A549 treated with GW870086 at 1 μM for 4 hours (cell line): ENCODE results near the gene TSC22D3. TPM values are rescaled to one million over a fixed set of nuclear protein-coding genes. Genes with fewer than 3 reads are reported as not detected.

ENCODE experiments used
- total RNA-seq: library from RNA; stranded (reverse); fragments of 200-300 nt; extraction: Qiagen RNA extraction; gene quantifications from 5 replicates; pipeline ENCODE4 v1.2.3, GENCODE V29; 2022; ENCODE audit warnings: low read depth

TSC22D3 gene
- 119 to 150 TPM (median 136 TPM) in 5 replicates for total RNA-seq

DNA sequence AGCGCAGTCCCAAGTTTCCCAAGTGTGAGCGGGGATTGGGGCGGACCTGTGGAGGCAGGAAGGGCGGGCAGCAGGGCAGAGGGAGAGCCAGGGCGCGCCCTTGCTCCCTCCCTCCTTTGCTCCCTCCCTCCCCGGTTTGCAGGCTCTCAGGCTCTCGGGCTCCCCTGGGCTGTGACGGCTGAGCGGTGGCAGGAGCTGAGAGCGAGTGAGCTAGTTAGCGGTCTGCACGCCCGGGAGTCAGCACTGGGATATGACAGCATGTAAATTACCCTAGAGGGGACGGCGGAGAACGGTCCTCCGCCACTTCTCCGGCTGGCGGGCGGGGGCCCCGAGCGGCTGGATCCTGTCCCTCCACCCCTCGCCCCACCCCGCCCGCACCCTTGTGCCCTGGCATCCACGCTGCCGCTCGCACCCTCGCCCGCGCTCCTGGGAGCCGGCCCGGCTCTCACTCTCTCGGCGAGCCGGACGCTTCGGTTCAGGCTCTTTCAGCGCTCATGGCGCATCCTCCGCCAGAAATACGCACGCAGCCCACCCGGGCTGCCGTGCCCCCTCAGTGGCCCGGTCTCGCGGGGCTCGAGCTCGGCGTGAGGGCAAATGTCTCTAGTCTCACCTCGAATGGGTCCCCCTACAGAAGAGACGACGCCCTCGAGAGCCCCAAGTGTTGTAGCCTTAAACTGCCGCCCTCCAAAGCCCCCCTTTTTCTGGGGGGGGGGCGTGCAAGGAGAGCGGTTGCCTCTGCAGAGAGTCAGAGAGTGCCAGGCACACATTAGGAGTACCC lies at the start of gene TSC22D3:
Gene TSC22D3 (minus strand): TSS at position 54 of the 778 bp plus-strand sequence. CDS start 368 bp downstream, outside the sequence.

DNA sequence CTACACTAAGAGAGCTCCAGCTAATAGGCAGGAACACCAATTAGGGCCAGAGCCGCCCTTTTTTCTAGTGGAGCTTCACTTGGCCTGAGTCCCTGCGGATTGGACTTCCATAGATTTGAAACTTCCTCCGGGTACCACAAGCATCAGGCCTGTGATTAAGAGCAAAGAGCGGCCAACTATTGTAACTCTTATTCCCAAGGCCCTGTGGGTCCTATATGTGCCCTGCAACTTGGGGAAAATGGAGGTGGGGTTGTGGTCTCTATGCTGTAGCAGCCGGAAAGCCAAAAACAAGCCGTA lies 1.9 kb upstream of the TSC22D3 start, which contains the start of gene NCBP2L:
Gene NCBP2L (plus strand): TSS at position 198 of the 297 bp plus-strand sequence. CDS start 16,488 bp downstream, outside the sequence.

Other genes with a start within 250 kb of the TSC22D3 start
- 99.7 to 105 TPM (median 101 TPM) in 5 replicates for gene PRPS1, start 147.3 kb downstream of the TSC22D3 start, total RNA-seq
- not detected in 5 replicates for gene NCBP2L, start 1.9 kb upstream of the TSC22D3 start, total RNA-seq
- 7.2 to 9.8 TPM (median 8.4 TPM) in 5 replicates for gene MID2, start 50.1 kb upstream of the TSC22D3 start, total RNA-seq
- gene TEX13B, start 206.6 kb upstream of the TSC22D3 start, total RNA-seq: not detected in 5 replicates